HG03108 (cell line): ENCODE data around the gene NEUROG1.
"Not testable (repeated sequence)": the region's sequence is repeated elsewhere in the genome, so short reads cannot be mapped to it uniquely, and the experiment has no call there.

ENCODE experiments used
- ATAC-seq: cut with Tn5 transposase; IDR thresholded peaks from one replicate; pipeline ENCODE4 v1.9.1; 2021; ENCODE audit warnings: moderate library complexity; ENCODE audit not compliant: unreplicated experiment

Gene NEUROG1

DNA sequence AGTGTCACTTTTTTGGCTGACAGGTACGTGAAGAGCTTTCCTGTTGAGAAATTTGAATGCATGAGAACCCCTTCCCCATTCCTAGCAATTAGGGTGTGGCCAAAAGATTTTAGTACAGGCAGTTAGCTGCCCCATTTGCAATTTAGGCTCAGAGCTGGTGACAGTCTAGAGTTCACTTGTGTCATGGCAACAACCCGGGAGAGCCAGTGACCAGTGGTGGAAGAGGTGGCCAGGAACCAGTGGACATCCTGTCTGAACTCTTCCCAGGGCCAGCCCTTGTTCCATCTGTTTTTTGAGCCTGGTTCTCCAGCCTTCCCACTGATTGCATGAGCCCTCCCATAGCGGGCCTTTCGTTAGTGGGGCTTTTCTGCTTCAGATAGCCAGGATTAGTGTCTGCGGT is 2.5 kb upstream of the NEUROG1 start:
- ATAC-seq, result no peak

DNA sequence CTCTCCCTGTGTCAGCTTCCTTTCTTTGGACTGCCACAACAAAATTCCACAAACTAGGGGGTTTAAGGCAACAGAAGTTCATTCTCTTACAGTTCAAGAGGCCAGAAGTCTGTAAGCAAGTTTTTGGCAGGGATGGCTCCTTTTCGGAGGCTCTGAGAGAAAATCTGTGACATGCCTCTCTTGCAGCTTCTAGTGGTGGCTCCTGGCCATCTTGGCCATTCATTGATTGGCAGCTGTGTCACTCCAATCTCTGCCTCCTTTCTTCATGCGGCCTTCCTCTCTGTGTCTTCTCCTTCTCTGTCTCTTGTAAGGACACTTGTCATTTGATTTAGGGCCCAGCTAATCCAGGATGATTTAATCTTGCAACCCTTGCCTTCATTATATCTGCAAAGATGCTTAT is 2.0 kb upstream of the NEUROG1 start:
- no peak for ATAC-seq

DNA sequence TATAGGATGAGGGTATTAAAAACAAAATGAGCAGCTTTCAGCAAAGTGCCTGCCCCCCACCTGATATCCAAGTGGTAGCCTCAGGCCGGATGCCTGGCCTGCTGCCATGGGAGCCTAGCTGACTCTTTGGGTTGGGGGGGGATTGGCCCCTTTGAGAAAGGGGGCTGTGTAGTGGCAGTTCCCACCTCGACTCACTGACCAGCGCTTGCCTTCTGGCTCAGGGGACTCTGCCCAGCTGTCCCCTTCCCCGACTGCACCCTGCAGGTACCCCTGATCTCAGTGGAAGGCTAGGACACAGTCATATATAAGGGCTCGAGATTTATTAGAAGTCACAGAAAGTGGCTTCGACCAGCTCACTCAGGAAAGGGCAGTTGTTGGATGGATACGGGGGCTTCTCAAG is 1.5 kb upstream of the NEUROG1 start:
- no peak for ATAC-seq

DNA sequence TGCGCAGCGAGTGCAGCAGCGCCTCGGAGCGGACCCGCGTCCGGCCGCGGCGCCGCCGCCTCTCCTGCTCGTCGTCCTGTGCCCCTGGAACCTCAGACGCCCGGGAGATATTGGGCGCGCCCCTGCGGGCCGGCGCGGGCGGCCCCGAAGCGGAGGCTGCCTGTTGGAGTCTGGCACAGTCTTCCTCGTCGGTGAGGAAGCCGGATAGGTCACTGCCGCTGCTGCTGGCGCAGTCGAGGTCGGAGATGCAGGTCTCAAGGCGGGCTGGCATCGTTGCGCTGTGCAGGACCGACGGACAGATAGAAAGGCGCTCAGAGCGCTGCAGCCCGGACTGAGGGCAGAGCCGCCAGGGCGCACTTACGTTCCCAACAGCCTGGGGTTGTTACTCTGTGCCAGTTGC is 344 bp downstream of the NEUROG1 start:
- no peak for ATAC-seq

- no peak for ATAC-seq
Measured at GRCh38 chr5:135534609-135535419, 950 bp downstream of the NEUROG1 start.

GRCh38 chr5:135533794-135534193 is 2.0 kb downstream of the NEUROG1 start:
- no peak for ATAC-seq

DNA sequence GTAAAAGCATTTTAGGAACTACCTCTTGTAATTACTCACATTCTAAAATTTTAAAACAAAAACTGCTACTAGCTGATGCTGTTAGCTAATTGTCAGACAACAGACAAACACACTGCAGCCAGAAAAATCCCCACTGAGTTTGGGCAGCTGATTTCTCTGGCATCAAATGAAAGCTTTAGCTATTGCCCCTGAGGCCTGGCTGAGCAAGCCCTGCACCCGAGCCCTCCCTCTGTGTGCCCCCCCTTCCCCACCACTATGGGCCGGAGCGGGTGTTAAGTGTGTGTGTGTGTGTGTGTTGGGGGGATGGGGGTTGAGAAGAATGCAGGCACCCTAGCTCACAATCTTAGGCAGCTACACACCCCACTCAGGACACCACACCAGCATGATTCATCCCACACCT is 2.4 kb downstream of the NEUROG1 start:
- ATAC-seq, result no peak

- not testable (repeated sequence) for ATAC-seq
Measured at GRCh38 chr5:135529576-135529975, 6.2 kb downstream of the NEUROG1 start.

GRCh38 chr5:135526924-135527323 is 8.8 kb downstream of the NEUROG1 start:
- ATAC-seq, result no peak

- ATAC-seq, result no peak
Measured at GRCh38 chr5:135521964-135522363, 13.8 kb downstream of the NEUROG1 start.

GRCh38 chr5:135517631-135518030 is 18.1 kb downstream of the NEUROG1 start:
- no peak for ATAC-seq

DNA sequence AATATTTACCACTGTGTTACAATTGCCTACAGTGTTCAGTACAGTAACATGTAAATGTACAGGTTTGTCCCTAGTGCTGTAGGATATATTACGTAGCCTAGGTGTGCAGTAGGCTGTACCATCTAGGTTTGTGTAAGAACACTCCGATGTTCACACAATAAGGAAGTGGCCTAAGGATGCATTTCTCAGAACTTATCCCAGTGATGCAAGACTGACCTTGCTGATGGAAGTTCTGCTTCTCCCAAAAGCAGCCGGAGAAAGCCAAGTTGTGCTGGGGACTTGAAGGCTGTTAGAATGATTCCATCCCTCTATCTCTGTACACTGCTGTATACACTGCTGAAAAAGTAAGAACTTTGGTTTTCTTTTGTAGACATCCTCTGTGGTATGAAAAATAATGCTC is 21.6 kb downstream of the NEUROG1 start:
- no peak for ATAC-seq

- ATAC-seq, result no peak
Measured at GRCh38 chr5:135511761-135512575, 23.8 kb downstream of the NEUROG1 start.

- no peak for ATAC-seq
Measured at GRCh38 chr5:135509995-135510394, 25.8 kb downstream of the NEUROG1 start.

DNA sequence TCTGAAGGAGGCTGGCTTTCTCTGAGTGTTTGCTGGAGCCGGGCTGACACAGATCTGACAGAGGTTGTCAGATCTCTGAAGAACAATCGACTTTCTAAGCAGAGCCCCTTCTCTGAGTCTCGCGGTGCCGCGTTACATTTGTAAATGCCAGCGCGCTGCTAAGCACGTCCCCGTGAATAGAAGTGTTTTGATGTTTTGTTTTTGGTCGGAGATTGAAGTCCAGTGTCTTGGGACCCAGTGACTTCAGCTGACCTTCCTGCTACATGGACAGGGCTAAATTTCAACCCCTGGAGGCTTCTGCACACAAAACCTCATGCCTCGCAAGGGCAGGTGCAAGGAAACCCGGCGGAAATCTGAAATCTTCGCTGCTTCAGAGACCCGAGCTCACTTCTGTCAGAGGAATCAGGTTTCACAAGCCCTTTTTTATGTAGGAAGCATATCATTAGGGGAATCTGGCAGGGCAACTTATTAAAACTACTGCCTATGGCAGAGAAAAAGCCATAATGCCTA is 27.2 kb downstream of the NEUROG1 start:
- no peak for ATAC-seq

GRCh38 chr5:135505973-135506372 is 29.8 kb downstream of the NEUROG1 start:
- no peak for ATAC-seq

GRCh38 chr5:135504376-135504775 is 31.4 kb downstream of the NEUROG1 start:
- no peak for ATAC-seq

- ATAC-seq, result no peak
Measured at GRCh38 chr5:135503871-135504270, 31.9 kb downstream of the NEUROG1 start.

DNA sequence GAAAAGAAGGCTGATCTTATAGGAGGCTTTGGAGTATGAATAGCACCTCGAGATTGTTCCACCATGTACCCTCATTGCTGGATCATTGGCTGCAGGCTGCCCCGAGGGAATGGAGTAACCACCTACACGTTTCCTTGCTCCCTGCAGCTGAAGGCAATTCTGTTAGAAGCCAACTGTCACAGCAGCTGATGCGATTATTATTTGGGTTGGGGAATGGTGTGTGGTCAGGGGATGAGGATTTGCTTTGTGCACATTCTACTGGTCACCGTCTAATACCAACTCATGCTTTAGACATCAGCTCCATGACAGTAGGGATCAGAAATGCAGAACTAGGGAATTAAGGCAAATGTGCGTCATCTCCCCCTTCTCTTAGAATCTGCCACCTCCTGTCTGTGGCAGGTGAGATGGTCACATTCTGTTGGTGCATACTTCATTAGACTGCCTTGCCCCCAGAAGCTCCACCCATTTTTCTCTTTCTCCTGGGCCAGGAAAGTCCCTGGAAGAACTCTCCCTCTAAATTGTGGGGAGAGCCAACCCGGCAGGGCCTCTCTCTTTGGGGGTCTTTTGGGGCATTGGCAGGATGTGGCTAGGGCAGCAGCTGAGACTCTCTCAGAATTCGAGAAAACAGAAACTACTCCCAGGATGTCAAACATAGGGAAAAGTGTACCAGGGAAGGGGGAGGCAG is 32.8 kb downstream of the NEUROG1 start:
- no peak for ATAC-seq

DNA sequence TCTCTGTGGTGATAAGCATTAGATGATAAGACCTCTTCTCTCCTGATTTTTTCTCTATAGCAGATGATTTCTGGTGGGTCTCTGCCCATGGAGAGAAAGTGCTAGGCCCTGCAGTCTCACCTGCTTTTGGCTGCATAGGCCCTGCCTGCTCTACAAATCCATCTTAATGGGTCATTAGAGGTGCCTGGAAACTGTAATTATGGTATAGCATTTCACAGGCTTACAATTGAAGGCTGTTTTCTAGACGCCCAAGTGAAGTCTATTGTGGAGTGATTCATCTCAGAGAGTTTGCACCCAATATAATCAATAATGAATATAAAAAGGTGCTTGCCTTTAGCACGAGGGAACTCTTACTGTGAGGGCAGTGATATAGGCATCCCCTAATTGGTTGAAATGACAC is 33.8 kb downstream of the NEUROG1 start:
- no peak for ATAC-seq

- ATAC-seq, result no peak
Measured at GRCh38 chr5:135498637-135498995, 37.1 kb downstream of the NEUROG1 start.
